Skin epidermis (tissue), 12 donors: ENCODE data around the gene ATRIP.
"Not testable (repeated sequence)": the region's sequence is repeated elsewhere in the genome, so short reads cannot be mapped to it uniquely, and the experiment has no call there.

ENCODE experiments used
- H3K27ac ChIP-seq, 21 experiments: fragments of 200-600 bp; sonication (generic) in 11 of 21; one replicate each; pipeline ENCODE4 v1.5.0; 2020; ENCODE audit warnings: mild to moderate bottlenecking in 3 of 21, inconsistent platforms in 2 of 21, moderate library complexity in 2 of 21
- H3K4me3 ChIP-seq, 7 experiments: fragments of 200-600 bp; sonication (generic) in 2 of 7; one replicate each; pipeline ENCODE4 v1.5.0; 2020; ENCODE audit warnings: inconsistent platforms in 2 of 7, mild to moderate bottlenecking in 2 of 7, moderate library complexity in 1 of 7

The ATRIP gene

GRCh38 chr3:48446425-48447193 lies at the start of gene ATRIP:
Gene ATRIP (plus strand): TSS chr3:48446737. CDS start chr3:48446846, 109 bp downstream.
- peak within 1 kb of the TSS; percentile 49 to 98 (median 89) for H3K27ac ChIP-seq
- peak within 1 kb of the TSS; percentile 58 to 93 (median 79) for H3K4me3 ChIP-seq

DNA sequence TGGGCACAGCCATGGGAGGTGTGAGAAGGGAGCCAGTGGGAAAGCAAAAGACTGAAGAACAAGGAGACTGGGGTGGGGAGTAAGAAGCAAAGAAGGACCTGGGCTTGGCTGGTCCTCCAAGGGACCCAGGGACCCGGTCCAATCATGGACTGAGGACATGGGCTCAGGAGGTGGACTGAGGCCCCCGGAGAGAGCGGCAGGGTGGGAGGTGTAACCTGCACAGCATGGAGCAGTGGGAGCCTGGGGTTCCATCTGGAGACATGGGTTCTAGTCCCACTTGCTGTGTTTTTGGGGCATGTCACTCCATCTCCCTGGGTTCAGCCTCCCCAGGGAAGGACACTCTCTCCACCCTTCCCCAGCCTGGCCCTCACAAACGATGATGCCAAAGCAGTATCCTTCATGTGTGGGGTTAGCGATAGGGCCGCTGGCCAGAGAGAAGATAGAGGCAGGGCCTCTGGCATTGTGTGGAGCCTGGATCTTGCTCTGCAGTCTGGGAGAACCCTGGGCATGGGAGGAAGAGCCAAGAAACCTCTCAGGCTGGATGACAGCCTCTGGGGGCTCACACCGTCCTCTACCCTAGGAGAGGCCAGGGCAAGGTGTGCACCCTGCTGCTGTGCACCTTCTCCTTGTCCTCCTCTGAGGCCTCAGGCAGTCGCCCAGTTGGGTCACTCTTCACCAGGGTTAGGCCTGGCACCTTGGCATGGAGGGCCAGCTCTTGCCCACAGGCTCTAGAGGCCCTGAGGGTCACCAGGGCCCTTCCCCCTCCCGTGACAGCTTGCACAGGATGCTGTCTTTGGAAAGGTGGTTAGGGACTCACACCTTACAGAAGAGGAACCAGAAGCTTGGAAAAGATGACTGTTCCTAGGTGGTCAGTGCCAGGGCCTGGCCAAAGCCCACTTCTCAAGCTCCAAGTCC lies 48.5 kb upstream of the ATRIP start:
- no peak overlapping the region for H3K4me3 ChIP-seq
- no peak overlapping the region for H3K27ac ChIP-seq

DNA sequence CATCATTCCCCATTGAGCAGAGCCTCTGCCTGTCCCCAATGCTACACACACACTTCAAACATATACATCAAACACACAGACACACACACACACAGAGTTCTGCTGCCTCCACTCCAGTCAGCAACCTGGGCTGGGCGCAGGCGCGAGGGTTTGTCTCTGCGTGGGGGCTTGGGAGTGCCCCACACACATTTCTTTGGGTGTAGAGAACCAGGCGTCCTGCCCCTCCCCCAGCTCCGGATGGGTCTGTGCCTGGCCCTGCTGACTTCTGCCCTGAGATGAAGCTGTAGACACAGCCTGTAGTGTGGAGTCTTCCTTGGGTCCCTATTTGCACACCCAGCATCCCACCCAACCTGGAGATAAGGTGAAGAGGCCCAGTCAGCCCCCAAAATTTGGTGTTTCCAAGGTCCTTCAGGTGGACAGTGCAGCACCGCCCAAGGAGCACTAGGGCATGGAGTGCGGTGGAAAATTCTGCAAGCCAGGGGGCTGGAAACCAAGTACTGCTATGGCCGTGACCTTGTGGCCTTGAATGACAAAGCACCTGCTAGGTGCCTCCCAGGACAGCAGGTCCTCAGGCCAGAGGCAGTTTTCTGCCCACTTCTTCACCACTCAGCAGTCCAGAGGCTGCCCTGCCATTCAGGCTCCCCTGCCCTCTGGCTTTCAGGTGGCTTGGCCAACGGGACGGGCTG lies 47.7 kb upstream of the ATRIP start:
- Histone ChIP-seq H3K4me3 (no peak overlapping the region), H3K27ac (peak overlapping the region in 5 of 21 experiments; percentile 14 to 57 (median 37))

GRCh38 chr3:48399387-48400172 lies 47.0 kb upstream of the ATRIP start:
- Histone ChIP-seq H3K27ac (peak overlapping the region in 9 of 21 experiments; percentile 14 to 57 (median 35)), H3K4me3 (no peak overlapping the region)

DNA sequence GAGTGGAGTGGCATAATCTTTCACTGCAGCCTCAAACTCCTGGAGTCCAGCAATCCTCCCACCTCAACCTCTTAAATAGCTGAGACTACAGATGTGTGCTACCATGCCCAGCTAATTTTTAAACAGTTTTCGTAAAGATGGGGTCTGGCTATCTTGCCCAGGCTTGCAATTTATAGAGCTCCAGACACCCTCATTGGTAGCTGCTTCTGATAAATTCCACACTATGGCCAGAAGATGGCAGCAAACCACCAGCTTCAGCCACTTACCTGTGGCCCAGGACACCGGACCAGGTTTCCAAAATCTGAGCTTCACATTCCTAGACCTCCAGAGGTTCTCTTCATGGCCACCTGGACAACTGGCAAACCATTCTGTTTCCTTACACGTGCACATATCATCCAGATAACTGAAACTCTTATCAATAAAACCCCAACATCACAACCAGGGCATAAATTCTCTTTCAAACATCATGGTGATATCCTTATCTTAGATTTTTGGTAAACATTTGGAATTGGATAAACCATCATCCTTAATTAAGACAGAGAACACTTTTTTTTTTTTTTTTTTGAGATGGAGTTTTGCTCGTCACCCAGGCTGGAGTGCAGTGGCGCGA lies 45.6 kb upstream of the ATRIP start:
- Histone ChIP-seq H3K27ac (peak overlapping the region in 5 of 21 experiments; percentile 12 to 76 (median 45)), H3K4me3 (no peak overlapping the region)

DNA sequence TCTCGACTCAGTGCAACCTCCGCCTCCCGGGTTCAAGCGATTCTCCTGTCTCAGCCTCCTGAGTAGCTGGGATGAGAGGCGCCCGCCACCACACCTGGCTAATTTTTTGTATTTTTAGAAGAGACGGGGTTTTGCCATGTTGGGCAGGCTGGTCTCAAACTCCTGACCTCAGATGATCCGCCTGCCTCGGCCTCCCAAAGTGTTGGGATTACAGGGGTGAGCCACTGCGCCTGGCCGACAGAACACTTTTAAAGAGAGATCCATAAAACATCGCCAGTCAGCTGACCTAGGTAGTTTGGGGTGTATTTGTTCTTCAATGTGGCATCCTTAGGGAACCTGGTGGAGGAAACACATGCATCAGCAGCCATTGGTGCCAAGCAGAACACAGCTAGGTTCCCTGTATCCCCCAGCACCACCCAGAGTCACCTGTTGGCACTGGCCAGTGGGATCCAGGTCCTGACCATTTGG lies 45.1 kb upstream of the ATRIP start:
- not testable (repeated sequence) for H3K4me3 ChIP-seq
- H3K27ac ChIP-seq: peak overlapping the region in 16 of 21 experiments; percentile 26 to 81 (median 61)

- H3K4me3 ChIP-seq: no peak overlapping the region
- peak overlapping the region in 19 of 21 experiments; percentile 7 to 81 (median 58) for H3K27ac ChIP-seq
Measured at GRCh38 chr3:48402281-48402732, 44.2 kb upstream of the ATRIP start.

GRCh38 chr3:48402907-48403306 lies 43.6 kb upstream of the ATRIP start:
- Histone ChIP-seq H3K4me3 (no peak overlapping the region), H3K27ac (peak overlapping the region in 17 of 21 experiments; percentile 7 to 81 (median 61))

GRCh38 chr3:48403533-48404439 lies 42.8 kb upstream of the ATRIP start:
- H3K4me3 ChIP-seq: no peak overlapping the region
- H3K27ac ChIP-seq: peak overlapping the region in 10 of 21 experiments; percentile 24 to 81 (median 68)

DNA sequence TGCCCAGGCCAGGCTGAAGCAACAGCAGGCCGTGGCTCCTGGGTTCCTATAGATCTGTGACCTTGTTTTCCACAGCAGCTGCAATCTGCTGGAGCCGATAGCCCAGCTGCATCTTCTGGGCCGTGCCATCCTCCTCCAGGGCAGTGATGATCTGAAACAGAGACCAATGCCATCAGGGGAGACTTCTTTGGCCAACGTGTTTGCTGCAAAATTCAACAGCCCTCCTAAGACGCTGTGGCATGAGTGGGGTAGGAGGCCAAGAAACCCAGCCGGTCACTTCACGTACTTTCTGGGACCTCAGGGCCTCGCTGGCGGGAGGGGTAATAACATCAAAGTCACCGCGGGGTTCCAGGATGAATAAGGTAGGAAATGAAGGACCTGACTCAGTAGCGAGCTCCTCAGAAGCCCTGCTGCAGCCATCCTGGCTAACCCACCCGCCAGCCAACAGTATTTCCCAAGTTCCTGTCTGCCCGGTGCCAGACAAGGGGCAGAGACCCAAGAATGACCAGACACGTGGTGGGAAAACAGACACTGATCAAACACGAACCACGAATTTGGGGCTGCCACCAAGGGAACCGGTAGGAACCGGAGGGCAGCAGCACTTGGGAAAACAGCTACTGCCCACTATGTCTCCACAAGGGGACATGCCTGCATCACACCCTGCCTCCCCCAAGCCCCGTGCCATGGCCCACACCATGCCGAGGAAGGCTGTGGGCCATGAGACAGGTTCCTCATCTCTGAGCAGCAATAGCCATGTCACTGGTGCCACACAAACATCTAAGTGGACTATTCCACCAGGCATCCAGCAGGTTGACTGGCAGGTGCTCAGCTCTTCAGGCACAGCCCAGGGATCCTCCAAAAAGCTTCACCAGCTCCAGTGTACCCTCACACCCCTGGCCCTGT lies 41.8 kb upstream of the ATRIP start:
- Histone ChIP-seq H3K4me3 (no peak overlapping the region), H3K27ac (peak overlapping the region in 3 of 21 experiments; percentile 12 to 81 (median 43))

GRCh38 chr3:48405343-48405881 lies 41.1 kb upstream of the ATRIP start:
- no peak overlapping the region for H3K4me3 ChIP-seq
- H3K27ac ChIP-seq: peak overlapping the region in 4 of 21 experiments; percentile 23 to 50 (median 48)

DNA sequence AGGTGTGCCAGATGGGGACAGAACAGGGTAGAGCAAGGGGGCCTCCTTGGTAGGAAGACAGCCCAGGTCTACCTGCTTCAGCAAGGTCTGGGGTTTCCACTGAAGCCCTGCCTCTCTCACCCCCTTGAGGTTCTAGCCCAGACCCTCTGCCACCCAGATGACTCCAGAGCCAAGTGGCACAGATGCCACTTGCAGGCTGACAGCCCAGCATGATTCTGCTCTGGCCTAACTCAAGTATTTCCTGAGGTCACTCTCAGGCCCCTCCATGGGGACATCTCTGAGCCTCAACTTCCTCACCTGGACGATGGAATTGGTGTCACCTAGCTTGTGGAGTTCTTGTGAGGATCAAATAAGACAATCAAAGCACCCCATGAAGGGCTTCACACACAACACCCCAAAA lies 40.6 kb upstream of the ATRIP start:
- H3K4me3 ChIP-seq: no peak overlapping the region
- H3K27ac ChIP-seq: peak overlapping the region in 3 of 21 experiments; percentile 23 to 50 (median 48)

GRCh38 chr3:48406443-48407431 lies 39.8 kb upstream of the ATRIP start:
- H3K27ac ChIP-seq: no peak overlapping the region
- no peak overlapping the region for H3K4me3 ChIP-seq

- Histone ChIP-seq H3K27ac (no peak overlapping the region), H3K4me3 (no peak overlapping the region)
Measured at GRCh38 chr3:48407542-48408099, 38.9 kb upstream of the ATRIP start.
